Epithelial cell of esophagus (primary cell): ENCODE results near the gene TRIM38.
A peak's percentile ranks its signal among the peaks of the same experiment; 100 is the strongest.

Experiments used
- DNase-seq: peaks from one replicate; pipeline ENCODE4 v3.0.0; 2010; ENCODE audit warnings: low read depth
- H3K4me3 ChIP-seq: 2 replicates; pipeline ENCODE4 v1.5.1; 2011; ENCODE audit warnings: mild to moderate bottlenecking, low read length, control low read depth
- TF ChIP-seq, protein P1 (sequence below): IDR thresholded peaks from 2 replicates; pipeline ENCODE4 v1.5.1; 2011; ENCODE audit warnings: low read depth, mild to moderate bottlenecking, low read length, control low read depth, inconsistent platforms; ENCODE audit not compliant: insufficient read depth; ENCODE audit errors: missing control alignments

Gene TRIM38

DNA sequence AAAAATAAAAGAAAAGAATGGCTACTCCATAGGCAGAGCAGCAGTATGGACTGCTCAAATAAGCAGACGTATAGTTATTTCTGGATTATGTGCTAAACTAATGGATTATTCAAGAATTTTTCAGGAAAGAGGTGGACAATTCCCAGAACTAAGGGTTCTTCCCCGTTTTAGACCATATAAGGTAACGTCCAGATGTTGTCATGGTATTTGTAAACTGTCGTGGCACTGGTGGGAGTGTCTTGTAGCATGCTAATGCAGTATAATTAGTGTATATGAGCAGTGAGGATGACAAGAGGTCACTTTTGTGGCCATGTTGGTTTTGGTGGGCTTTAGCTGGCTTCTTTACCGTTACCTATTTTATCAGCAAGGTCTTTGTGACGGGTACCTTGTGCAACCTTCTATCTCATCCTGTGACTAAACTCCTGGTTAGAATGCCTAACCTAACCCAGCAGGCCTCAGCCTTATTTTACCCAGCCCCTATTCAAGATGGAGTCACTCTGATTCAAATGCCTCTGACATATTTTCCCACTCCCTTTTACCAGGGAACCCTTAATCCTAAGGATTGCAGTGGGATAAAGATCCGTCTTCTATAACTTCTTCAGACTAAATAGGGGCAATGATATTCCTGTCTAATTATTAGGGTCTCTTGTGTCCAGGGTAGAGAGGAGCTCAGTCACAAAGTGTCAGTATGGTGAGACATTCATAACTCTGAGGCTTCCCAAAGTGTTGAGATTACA lies 11.1 kb upstream of the TRIM38 start:
- TF ChIP-seq, protein P1, sequence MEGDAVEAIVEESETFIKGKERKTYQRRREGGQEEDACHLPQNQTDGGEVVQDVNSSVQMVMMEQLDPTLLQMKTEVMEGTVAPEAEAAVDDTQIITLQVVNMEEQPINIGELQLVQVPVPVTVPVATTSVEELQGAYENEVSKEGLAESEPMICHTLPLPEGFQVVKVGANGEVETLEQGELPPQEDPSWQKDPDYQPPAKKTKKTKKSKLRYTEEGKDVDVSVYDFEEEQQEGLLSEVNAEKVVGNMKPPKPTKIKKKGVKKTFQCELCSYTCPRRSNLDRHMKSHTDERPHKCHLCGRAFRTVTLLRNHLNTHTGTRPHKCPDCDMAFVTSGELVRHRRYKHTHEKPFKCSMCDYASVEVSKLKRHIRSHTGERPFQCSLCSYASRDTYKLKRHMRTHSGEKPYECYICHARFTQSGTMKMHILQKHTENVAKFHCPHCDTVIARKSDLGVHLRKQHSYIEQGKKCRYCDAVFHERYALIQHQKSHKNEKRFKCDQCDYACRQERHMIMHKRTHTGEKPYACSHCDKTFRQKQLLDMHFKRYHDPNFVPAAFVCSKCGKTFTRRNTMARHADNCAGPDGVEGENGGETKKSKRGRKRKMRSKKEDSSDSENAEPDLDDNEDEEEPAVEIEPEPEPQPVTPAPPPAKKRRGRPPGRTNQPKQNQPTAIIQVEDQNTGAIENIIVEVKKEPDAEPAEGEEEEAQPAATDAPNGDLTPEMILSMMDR, result no peak
- H3K4me3 ChIP-seq, result no peak overlapping the region
- DNase-seq, result no peak

DNA sequence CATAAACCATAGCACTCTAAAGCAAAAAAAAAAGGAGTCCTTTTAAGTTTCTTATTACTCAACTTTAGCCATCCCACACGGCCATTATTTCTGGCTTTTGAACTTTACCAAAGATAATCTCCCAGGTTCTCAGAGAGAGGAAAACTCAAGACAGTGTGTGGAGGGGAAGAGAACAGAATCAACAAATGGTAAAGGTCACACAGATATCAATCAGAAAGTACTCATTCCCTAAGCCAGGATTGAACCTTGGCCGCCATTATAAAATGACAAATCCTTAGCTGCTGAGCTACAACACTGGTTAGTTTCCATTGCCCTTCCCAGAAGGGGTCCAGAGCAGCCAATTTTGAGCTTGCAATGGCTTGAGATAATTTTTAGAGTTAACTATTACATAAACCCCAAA lies 10.1 kb upstream of the TRIM38 start:
- TF ChIP-seq, protein P1, result no peak
- DNase-seq, result no peak
- H3K4me3 ChIP-seq, result no peak overlapping the region

DNA sequence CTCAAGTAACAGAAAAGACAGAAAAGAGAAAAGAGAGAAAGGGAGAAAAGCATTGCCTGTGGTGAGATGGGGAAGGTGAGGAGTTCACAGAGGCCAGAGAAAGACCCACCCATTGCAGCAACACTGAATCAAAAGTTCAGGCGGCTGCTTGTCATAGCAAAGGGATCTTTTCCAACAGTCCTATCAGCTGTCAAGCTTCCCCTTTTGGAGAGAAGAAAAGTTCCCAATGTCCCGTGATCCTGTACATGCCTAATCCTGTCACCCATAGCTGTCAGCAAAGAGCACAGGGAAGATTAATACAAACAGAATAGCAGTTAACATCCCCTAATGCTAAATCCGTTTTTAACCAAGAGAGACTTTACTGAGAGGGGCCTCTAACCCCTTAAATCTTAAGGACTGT lies 8.9 kb upstream of the TRIM38 start:
- TF ChIP-seq, protein P1, result no peak

DNA sequence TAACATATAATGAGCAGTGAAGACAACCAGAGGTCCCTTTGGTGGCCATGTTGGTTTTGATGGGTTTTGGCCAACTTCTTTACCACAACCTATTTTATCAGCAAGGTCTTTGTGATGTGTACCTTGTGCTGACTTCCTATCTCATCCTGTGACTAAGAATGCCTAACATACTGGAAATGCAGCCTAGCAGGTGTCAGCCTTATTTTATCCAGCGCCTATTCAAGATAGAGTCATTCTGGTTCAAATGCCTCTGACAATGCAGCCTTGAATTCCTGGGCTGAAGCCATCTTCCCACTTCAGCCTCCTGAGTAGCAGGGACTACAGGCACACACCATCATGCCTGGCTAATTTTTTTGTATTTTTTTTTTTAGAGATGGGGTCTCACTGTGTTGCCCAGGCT lies 7.8 kb upstream of the TRIM38 start:
- TF ChIP-seq, protein P1, result no peak
- DNase-seq, result peak; percentile 49
- H3K4me3 ChIP-seq, result no peak overlapping the region

More for the DNA sequence above, 8.9 kb upstream of the TRIM38 start:
- H3K4me3 ChIP-seq, result no peak overlapping the region
- no peak for DNase-seq

DNA sequence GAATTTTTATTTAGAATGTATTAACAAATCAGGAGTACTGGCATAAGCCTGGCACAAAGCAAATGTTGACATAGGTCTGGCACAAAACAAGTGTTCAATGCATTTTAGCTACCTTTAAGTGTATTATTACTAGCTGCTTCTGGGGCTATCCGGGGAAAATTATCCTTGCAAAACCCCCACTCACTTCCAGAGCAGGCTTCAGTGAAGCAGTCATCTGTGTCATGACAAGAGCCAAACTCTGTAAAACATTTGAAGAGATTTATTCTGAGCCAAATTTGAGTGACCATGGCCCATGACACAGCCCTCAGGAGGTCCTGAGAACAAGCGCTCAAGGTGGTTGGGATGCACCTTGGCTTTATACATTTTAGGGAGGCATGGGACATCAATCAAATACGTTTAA lies 6.4 kb upstream of the TRIM38 start:
- TF ChIP-seq, protein P1, result no peak
- no peak overlapping the region for H3K4me3 ChIP-seq
- DNase-seq, result no peak

DNA sequence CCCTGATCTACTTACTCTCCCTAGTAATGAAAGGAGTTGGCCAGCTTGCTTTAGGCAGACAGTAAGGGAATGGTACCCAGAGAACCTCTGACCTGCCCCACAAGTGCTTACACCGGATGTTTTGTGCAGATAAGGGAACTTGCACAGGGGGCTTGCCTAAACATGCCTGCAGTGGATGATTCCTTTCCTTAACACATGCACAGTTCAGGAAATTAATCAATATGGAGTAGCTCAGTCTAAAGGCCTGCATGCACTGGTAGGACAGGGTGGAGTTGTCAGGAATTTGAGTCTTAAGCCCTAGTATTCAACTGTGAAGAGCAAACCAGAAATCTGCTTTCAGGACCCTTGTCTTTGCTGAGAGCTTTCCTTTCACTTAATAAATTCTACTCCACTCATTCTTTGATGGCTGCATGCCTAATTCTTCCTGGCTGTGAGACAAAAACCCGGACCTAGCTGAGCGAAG lies 3.9 kb upstream of the TRIM38 start:
- DNase-seq, result peak; percentile 82
- TF ChIP-seq, protein P1, result no peak
- no peak overlapping the region for H3K4me3 ChIP-seq
